Measurements from ENCODE around the gene AFDN. TPM values are rescaled to one million over a fixed set of nuclear protein-coding genes. Genes with fewer than 3 reads are reported as not detected.

AFDN gene
- total and polyA plus RNA-seq, 2 experiments from 2014 or later = 119 to 299 TPM

DNA sequence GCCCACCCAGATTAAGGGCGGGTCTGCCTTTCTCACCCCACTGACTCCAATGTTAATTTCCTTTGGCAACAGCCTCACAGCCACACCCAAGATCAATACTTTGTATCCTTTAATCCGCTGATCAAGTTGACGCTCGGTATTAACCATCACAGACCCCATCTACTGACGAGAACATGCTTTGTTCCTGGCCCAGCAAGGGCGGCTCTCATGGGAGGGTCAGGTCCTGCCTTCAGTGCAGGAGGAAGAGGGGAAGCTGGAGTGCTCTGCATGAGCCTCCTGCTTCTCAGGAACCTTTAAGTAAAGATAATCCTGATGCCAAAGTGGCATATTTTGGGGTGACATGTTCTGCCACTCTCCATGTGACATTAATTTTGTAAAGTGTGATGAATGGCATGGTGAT is 179.1 kb downstream of the AFDN start:
- H3K9me3 ChIP-seq (ENCODE audit: low read depth) = no peaks in the 10 kb centered on the region
- TF ChIP-seq CTCF (IDR thresholded peaks at IDR 0.05; ENCODE audit: low read depth, low read length) = no peak
- DNase-seq (ENCODE audit: low read depth in 1 of 2, low spot score in 1 of 2) = no peak
- H3K4me3 ChIP-seq = no peak overlapping the region
- H3K36me3 ChIP-seq = no peaks in the 10 kb centered on the region
- no peak overlapping the region for H3K27ac ChIP-seq
- H3K4me1 ChIP-seq (ENCODE audit: low read depth) = no peaks in the 10 kb centered on the region
- no peaks in the 10 kb centered on the region for H3K27me3 ChIP-seq

DNA sequence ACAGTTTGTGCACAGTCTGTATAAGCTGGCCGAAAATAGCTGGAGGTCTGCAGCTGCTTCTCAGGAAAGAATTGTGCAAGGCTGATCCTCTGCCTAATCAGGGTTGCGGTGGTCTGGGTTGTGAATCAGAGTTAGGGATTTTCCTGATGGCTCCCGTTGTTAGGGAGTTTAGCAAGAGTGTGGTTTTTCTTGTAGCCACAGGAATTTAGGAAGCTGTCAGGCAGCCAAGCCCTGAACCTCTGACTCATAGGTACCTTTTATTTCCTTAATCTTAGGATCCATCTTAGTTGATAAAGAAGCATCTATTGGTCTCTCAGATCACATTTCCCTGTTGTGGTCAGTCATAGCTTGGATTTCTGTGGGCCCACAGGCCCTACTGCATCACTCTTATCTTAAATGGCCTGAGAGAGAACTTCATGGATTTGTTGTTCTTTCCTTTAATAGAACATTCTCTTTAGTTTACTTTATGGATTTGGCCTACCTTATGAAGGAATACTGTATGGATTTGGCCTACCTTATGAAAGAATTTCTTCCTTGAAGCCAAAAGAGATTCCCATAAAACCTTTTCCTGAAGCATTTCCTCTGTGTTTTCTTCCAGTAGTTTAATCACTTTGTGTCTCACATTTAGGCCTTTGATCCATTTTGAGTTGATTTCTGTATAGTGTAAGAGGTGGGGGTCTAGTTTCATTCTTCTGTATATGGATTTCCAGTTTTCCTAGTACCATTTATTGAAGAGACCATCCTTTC is 181.1 kb downstream of the AFDN start:
- H3K9me3 ChIP-seq (ENCODE audit: low read depth) = no peaks in the 10 kb centered on the region
- no peaks in the 10 kb centered on the region for H3K36me3 ChIP-seq
- H3K4me3 ChIP-seq = no peak overlapping the region
- no peaks in the 10 kb centered on the region for H3K27me3 ChIP-seq
- H3K4me1 ChIP-seq (ENCODE audit: low read depth) = no peaks in the 10 kb centered on the region
- DNase-seq (ENCODE audit: low read depth in 1 of 2, low spot score in 1 of 2) = peak in 1 of 2 donors; percentile 99
- TF ChIP-seq CTCF (IDR thresholded peaks at IDR 0.05; ENCODE audit: low read depth, low read length) = no peak
- H3K27ac ChIP-seq = no peak overlapping the region

DNA sequence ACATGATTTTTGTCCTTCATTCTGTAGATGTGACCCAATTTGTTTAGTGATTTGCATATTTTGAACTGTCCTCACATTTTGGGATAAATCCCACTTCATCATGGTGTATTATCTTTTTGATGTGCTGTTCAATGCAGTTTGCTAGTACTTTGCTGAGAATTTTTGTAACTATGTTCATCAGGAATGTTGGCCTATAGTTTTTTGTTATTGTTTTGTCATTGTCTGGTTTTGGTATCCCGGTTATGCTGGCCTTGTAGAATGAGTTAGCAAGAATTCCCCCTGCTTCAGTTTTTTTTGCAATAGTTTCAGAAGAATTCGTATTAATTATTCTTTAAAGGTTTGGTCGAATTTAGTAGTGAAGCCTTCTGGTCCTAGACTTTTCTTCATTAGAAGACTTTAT is 182.6 kb downstream of the AFDN start:
- TF ChIP-seq CTCF (IDR thresholded peaks at IDR 0.05; ENCODE audit: low read depth, low read length) = no peak
- no peak for DNase-seq (ENCODE audit: low read depth in 1 of 2, low spot score in 1 of 2)
- no peaks in the 10 kb centered on the region for H3K9me3 ChIP-seq (ENCODE audit: low read depth)
- no peaks in the 10 kb centered on the region for H3K27me3 ChIP-seq
- H3K36me3 ChIP-seq = no peaks in the 10 kb centered on the region
- no peaks in the 10 kb centered on the region for H3K4me1 ChIP-seq (ENCODE audit: low read depth)
- no peak overlapping the region for H3K4me3 ChIP-seq
- H3K27ac ChIP-seq = no peak overlapping the region

GRCh38 chr6:168011291-168011690 is 184.6 kb downstream of the AFDN start:
- H3K9me3 ChIP-seq (ENCODE audit: low read depth) = no peaks in the 10 kb centered on the region
- no peaks in the 10 kb centered on the region for H3K4me1 ChIP-seq (ENCODE audit: low read depth)
- no peaks in the 10 kb centered on the region for H3K36me3 ChIP-seq
- no peak for TF ChIP-seq CTCF (IDR thresholded peaks at IDR 0.05; ENCODE audit: low read depth, low read length)
- DNase-seq (ENCODE audit: low read depth in 1 of 2, low spot score in 1 of 2) = no peak
- no peaks in the 10 kb centered on the region for H3K27me3 ChIP-seq
- no peak overlapping the region for H3K27ac ChIP-seq
- H3K4me3 ChIP-seq = no peak overlapping the region

DNA sequence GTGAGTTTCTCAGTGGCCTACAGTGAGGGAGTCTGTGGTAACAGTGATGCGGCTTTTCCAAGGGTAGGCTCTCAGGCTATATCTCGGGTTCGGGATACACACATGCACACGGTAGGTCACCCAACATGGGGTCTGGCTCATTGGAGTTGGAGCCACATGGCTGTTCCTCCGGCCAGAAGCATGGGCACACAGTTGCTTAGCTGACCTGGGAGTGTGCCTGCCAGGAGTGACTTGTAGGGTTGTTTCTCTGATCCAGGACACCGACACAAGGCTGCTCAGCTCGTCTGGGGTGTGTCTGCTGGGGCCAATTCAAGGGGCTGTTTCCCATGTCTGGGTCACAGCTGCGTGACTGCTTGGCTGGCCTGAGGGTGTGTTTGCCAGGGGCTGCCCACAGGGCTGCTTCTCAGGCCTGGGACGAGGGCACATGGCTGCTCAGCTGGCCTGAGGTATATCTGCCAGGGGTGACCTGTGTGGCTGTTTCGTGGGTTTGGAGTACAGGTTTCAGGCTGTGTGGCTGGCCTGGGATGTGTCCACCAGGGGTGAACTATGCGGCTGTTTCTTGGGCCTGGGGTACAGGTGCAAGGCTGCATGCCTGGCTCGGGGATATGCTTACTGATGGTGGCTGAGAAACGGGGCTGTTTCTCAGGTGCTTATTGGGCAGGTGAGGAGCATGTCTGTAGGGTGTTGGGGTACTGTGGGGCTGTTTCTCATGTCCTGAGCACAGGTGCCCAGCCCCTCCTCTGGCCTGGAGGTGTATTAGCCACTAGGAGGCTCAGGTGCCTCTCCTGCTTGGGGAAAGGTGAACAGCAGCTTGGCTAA is 185.9 kb downstream of the AFDN start:
- H3K4me1 ChIP-seq (ENCODE audit: low read depth) = no peaks in the 10 kb centered on the region
- TF ChIP-seq CTCF (IDR thresholded peaks at IDR 0.05; ENCODE audit: low read depth, low read length) = no peak
- no peak overlapping the region for H3K4me3 ChIP-seq
- DNase-seq (ENCODE audit: low read depth in 1 of 2, low spot score in 1 of 2) = no peak
- H3K27me3 ChIP-seq = no peaks in the 10 kb centered on the region
- no peak overlapping the region for H3K27ac ChIP-seq
- no peaks in the 10 kb centered on the region for H3K9me3 ChIP-seq (ENCODE audit: low read depth)
- H3K36me3 ChIP-seq = no peaks in the 10 kb centered on the region

Data from cardiac muscle cell (in vitro differentiated cells and primary cell).